HG03135 (cell line): Measurements from ENCODE around the gene CAPZB.

Experiments used
- ATAC-seq: cut with Tn5 transposase; IDR thresholded peaks from one replicate; pipeline ENCODE4 v1.9.1; 2021; ENCODE audit warnings: mild to moderate bottlenecking, moderate library complexity; ENCODE audit not compliant: unreplicated experiment

The CAPZB gene

DNA sequence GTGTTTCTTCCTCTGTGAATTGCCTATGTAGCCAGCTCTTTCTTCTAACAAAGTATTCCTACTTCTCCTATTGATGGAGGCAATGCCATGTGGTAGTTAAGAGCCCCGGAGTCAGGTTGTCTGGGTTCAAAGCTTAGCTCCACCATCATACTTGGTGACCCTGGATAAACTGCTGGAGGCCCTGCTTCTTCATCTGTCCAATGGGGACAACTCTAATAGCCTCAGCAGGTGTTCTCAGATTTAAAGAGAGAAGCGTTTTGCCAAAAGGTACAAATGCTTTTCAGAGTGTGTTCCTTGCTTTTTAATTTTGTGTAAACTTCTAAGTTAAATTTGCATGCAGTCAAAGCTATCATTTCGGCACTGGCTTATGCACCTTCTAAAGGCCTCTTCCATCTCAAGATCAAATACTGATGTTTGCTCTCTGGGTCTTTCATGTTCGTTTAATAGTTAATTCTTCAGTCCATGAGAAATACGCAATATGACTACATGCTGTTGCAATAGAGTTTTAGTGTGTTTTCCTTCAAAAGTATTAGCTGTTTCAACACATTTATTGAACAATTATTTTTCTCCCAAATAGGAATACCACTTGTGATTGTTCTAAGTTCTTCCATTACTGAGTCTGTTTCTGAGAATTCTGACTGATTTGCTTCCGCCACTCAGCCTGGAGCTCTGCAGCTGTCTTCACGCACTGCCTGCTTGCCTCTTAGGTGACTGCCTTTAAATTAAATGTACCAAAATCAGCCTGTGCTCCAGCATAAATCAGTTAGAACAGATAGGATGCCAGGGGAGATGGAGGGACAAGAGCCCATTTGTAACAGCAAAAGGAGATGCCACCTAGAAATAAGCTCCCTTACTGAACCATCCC is 75.6 kb downstream of the CAPZB start:
- no peak for ATAC-seq

DNA sequence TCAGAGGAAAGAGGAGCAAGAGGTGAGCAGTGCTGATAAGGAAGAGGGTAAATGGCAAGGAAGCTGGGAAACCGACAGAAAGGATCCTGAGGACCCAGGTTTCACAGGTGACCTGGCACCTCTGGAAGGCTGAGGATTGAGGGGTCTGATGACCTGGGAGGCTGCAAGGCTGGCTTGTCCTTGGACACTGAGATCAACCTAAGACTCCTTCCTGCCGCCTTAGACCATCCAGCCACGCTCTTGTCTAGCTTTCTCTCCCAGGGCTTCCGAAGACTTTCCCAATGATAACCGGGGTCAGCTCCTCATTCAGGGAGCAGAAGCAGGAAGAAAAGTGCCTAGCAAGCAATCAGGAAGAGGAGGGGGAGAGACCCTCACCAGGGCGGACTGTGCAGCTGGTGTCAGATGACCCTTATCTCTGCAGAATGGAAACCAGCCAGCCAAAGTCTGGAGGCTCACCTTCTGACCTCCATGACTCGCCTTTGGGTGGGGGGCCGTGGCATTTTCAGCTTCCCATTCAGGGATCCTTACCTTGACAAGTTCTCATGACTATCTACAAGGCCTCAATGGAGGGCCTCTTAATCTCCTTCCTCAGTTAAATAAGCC is 77.7 kb downstream of the CAPZB start:
- no peak for ATAC-seq

DNA sequence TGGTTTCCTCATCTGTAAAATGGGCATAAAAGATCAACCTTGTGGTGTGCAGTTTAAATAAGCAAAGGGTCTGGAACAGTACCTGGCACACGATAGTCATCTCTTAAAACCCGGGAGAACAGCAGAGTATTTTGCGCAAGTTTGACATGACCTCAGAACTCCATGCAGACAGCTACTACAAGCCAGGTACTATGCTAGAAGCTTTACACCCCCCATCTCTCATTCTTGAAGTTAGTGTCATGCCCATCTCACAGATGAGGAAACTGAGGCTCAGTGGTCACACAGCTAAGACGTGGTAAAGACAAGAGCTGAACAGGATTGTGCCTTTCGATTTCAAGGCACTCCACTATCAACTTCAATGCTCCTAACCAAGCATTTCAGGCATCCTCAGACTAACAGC is 78.7 kb downstream of the CAPZB start:
- ATAC-seq, result no peak

DNA sequence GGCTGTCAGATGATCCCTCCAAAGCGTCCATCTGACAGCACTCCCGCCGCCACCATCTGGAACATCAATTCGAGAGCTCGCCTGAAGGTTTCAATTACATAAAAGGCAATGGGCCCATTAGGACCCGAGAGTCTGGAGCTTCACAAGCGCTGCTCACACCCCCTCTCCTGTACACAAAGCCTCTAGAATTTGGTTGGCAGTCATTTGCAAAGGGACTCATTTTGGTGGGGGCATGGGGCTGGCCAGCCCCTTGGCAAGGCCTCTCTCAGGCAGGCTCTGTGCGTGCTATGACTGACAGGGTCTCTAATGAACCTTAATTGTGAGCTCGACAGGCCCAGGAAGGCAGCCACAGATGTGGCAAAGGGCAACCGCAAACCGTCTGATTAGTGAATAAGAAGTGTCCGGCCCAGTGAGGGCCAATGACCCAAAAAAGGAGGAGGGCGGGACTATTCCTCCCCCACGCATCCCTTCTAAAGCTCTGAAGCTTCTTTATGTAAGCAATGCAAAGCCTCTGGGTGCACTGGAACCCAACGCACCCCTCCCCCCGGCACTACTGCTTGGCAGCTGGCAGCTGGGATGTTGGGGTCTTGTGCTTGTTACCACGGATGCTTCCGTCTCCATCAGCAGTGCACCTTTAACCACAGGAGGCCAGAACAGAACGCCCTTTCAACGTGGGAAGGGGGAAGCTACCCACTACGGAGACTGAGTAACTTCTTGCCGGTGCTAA is 79.4 kb downstream of the CAPZB start:
- ATAC-seq, result no peak

DNA sequence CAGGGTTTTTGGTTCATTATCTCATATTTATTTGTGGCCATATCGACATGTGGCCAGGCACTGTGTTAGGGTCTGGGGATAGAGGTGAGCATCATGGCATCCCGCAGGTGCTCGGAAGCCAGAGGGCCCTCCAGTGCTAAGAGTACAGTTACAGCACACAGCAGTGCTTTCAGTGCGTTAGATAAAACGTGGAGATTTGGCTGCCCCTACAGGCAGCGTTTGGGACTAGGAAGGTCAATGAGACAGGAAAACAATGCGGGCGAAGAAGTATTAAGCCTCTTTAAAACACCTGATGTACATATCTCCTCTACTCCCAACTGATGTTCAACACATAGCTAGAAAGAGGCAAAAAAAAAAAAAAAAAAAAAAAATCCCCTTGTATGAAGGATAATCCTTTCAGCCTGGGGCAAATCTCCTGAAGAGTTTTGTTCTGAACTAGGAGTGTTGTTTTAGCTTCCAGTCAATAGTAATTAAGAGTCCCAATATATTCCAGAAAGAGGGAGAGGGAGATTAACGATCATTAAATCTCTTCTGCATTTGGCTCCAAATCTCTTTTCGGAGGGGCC is 80.1 kb downstream of the CAPZB start:
- ATAC-seq, result no peak

DNA sequence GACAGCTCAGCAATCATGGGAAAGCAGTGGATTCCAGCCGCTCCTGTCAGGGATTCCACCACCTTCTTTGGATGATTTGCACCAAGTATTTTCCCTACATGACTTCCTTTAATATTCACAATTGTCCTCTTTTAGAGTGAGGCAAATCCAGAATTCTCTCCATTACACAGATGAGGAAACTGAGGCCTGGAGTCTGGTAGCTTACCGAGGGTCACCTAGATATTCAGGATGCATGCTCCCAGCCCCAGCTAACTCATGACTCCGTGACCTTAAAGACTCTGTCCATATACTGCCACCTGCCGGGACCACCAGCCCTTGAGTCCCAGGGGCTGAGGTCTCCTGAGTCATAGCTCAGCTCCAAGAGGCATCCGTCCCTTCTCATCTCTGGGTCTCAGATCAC is 80.6 kb downstream of the CAPZB start:
- ATAC-seq, result no peak

DNA sequence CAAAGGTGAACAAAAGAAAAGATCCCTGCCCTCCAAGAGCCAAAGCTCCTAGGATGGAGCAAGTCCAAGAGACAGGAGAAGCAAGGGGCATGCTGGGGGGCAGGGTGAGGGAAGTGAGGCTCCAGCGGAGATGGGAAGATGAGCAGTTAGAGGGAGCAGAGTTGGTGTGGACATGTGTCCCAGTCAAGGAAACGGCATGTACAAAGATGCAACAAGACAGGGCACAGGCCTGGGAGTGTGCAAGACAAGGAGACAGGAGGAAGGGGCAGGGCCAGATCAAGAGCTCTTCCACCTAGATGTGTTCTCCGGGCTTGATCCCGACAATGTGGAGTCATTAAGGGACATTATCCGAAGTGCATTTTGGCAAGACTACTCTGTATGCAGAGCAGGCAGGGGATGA is 82.1 kb downstream of the CAPZB start:
- ATAC-seq, result no peak

DNA sequence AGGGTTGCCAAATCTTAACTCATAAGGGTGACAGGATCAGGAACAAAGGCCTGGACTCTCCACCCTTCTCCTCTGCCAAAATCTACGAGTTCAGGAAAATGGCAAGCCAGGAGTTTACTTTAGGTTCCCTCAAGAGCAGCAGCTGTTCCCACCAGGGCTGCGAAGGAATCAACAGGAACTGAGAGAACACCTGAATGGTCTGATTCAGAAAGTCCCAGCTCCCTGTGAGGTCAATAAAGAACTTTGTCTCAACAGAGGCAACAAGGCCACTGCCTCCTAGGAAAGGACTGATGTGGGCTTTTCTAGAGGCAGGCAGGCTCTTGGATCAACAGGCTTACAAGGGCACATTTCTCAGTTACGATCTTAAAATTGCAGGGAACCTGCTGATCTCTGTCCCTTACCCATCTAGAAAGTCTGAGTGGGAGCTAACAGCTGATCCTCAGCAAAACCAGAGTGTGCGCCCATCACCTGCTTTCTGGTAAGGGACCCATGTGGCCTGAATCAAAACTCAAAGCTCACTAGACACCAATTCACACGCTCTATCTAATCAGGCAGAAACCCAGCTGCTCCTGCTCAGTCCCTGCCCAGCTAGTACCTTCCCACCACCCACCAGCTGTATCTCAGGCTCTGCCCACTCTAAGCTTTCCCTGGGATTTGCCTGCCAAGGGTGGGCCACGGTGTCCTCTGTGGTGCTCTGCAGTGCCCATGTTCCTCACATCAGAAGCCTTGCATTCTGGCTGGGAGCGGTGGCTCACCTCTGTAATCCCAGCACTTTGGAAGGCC is 83.1 kb downstream of the CAPZB start:
- ATAC-seq, result no peak

DNA sequence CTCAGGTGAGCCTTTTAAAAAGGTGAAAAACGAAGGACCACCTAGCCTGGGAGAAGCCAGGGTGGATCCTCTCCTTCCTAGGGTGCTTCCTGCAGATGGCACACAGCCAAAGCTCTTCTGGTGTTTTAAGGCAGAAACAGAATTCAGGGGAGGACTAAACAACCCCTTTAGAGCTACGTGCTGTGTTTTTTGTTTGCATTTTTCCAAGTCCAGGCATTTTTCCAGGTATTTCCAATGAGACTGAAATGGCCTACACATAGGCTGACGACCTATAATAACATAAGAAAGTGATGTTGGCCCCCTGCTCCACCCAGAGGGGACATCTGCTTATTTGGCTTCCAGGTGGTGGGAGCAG is 83.8 kb downstream of the CAPZB start:
- no peak for ATAC-seq

DNA sequence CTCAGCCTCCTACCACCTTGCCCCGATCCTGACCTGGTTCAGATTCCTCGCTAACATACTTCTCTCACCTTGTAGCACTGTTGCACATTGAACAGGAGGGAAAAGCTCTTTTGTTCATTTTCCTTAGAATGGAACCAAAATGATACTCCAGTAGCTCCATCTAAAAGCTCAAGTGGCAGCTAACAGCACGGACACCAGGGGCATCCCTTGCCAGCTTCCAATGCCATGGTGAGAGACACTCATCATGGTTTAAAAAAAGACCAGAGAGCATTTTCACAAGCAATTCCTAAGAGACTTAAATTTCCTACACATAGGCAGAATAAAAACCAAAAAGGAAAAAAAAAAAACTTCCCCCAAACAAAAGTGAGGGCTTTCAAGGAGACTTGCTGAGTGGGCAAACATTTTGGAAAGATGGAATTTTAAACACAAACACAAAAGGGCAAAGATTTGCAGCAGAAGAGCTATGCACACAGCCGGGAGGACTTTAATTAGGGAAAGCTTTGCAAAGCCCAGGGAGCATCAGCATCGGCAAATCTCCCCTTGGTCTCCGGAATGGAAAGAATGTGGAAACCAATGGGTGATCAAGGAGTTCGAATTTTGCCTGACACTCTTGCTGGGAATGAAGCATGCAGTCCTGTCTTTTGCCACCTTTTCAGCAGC is 84.3 kb downstream of the CAPZB start:
- no peak for ATAC-seq

DNA sequence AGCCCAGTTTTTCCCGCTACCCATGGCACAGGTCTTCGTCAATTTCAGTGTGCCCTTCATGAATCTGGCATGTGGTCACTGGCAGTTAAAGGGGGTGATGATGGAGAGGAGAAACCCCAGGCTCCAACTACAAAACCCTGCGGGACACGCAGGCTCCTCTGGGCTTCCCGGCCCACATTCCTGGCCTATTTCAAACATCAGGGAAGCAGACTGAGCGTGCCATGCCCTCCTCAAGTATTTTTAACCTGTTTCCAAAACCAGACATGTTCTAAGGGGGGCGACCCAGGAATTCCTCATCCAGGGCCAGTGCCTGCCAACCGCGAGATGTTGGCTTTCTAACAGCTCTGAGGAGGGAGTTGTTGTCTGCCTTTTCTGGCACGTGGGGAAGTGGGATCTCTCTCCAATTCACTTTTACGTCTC is 85.1 kb downstream of the CAPZB start:
- ATAC-seq, result no peak

DNA sequence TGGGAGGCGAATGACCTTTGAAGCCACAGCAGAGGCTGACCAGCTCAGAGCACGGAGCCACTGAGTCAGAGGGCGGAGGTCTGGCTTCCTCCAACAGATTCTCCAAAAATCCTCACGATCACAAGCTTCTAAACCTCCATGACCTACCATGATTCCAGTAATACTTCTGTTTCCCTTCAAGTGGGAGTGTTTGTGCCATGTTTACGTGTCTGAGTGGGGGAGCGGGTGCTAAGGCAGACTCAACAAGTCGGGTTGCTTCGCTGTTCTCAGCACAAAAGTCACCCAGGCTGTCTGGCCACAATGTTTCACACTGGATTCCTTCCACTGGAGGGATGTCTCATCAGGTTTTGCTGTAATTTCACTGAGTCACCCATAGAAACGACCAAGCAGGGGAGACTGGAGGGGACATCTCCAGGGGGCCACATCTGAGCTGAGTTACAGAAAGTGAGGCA is 87.0 kb downstream of the CAPZB start:
- no peak for ATAC-seq

DNA sequence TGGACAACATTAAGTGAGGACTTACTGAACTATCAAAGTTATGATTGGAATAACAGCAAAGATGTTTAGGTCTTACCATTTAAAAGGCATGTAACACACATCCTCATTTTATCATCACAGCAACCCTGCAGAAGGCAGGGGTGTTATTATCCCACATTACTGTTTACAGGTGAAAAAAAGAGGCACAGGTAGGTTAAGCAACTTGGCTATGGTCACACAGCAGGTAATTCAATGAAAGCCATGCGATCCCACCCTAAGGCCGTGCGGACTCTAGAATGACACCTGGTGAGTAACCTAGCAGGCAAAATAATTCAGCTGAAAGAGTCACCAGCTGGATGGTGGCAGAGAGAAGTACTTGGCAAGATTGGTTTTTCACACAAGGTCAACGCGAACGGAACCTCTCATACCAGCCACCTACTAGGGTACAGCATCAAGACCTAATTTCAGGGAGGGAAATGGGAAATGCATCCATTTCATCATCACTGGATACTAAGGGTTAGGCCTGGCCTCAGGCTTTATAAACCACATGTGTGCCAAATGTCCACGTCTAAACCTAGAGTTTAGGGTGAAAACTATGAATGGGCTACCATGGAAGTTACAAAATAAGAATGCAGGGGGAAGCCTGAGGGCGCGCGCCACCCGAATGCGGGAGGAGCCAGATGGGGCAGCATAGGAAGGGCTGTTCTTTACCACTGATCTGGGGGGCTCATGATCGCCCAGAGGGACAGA is 88.0 kb downstream of the CAPZB start:
- ATAC-seq, result no peak

DNA sequence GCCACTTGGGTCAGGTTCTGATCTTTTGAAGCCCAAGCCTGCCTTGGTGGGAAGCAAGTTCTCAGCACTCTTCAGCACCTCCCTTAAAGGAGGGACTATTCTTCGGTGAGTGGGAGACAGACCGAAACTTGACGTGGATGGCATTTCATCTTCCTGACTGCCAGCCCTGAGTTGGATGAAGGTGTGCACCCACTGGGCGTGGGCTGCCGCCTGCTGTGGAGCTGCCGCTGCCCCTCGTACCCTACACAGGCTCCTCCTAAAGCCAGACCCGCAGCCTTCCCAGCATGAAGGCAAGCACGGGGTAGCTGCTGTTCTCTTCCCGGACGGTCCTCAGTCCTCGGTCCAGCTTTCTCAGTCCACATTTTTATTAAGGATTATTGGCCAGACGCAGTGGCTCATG is 89.1 kb downstream of the CAPZB start:
- no peak for ATAC-seq

DNA sequence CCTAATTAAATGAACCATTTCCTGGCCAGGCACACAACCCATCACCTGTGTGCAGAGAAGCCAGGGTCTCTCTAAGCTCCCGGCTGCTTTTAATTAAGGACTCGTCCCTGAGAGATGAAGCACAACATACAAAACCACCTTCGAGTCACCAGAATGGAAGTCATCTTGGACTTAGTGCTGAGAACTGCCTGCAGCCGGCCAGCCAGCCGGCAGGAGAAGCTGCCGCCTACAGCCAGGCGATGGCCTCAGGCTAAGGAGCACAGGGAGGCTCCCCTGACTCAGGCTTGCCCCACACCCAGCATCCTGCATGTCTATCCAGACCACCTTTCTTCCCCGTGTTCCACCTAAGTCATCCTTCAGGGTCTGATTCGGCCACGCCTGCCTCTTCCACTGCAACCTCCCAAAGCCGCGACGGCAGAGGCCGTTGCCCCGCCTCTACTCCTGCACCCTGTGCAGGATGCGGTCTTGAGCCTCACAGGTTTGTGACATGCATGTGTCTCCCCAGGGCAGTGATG is 89.6 kb downstream of the CAPZB start:
- ATAC-seq, result no peak

DNA sequence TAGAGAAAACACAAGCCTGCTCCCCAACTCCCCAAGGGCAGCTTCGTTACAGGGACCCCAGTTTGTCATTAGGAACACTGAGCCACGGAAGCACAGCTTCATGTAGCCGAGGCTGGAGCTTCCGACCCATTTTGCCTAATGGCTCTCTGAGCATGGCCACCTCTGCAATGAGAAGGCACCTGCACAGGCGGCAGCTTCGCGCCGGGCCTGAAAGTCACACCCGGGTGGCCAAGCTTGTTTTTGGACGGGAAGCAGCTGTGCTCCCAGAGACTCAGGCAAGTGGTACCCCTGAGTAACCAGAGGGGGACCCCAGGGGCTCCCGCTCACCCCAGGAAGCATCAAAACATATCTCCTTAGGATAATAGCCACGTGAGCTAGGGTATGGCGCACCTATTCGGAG is 92.3 kb downstream of the CAPZB start:
- ATAC-seq, result no peak

DNA sequence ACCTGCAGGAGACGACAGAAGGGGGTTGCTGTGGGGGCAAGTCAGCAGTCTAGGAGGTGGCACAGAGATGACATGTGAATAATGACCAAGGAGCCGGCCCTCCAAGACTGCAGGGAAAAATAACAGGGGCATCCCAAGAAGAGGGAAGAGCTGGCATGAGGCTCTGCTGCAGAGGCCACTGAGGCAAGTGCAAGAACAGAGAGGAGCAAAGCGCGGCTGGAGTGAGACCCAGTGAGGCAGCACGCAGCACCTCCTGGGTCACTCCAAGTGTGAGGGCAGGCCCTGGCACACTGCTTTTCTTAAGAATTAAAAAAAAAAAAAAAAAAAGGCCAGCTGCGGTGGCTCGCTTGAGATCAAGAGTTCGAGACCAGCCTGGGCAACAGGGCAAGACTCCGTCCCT is 93.1 kb downstream of the CAPZB start:
- ATAC-seq, result no peak

DNA sequence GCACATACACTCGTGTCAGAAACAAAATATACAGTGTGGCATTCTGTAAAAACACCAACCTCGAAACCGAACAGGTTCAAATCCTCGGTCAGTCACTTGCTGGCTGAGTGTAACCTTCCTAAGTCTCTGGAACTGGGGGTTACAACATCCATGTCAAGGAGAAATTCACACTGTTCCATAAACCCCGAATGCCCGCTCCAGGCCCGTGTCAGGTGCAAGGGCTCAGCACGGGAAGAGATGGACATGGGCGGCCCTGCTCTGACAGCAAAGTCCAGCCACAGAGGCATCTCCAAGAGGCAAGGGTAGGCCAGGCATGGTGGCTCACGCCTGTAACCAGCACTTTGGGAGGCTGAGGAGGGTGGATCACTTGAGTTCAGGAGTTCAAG is 93.8 kb downstream of the CAPZB start:
- no peak for ATAC-seq

DNA sequence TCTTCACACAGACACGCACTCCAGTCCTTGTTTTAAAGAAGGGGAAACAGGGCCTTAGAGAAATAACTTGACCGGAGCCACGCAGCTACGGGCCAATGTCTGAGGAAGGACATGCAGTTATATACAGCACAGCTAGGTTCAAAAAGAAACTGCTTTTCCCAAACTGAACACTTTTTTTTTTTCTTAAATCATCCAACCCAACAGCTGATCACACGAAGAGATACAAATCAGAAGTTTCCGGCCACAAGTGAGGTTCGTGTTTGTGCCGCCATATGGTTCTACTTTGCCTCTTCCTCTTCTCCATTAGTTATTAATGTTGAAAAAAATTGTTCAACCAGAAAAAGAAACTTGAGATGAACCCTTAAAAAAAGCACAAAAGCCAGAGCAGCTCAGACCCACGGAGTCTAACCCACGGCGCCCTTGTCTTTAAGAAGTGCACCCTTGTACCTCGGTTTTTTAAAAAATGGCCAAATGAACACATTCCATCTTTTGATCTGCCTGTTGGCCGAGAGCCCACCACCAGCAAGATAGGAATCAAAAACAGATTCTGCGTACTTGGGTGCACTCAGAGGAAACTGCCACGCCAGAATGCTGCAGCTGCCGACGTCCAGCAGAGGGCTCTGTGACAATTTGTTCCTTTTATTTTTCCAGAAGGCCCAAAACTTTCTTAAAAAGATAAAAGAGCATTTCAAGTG is 94.3 kb downstream of the CAPZB start:
- peak; percentile 49 for ATAC-seq
